ENCODE data around the gene FBN1.

DNA sequence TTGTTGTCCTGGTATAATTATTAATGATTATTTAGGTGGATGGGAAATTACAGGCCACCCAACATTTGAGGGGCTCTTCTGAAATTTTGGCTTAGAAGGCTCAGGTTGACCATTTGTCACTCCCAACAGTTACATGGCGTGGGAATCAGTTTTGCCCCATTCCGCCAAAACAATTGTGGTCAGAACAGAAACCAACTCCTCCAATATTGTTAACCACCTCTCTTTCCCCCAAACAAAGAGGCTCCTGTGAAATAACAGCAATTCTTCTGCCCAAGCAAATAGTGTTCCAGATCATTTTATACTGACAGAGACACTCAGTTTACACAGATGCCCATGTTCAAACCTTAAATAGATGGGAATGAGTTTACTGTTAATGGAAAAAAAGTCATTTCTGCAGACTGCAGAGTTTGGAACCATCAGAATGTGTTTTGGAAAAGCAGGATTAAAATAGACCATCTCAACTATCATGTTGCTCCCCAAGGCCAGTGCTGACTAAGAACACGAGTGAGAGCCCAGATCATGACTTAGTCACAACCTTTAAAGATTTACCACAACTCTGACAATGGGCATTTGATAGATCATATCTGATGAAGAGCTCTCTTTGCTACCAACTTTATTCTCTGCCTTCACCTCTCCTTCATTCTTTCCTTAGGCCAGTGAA is 212.2 kb downstream of the FBN1 start:
- TF ChIP-seq, protein P1, sequence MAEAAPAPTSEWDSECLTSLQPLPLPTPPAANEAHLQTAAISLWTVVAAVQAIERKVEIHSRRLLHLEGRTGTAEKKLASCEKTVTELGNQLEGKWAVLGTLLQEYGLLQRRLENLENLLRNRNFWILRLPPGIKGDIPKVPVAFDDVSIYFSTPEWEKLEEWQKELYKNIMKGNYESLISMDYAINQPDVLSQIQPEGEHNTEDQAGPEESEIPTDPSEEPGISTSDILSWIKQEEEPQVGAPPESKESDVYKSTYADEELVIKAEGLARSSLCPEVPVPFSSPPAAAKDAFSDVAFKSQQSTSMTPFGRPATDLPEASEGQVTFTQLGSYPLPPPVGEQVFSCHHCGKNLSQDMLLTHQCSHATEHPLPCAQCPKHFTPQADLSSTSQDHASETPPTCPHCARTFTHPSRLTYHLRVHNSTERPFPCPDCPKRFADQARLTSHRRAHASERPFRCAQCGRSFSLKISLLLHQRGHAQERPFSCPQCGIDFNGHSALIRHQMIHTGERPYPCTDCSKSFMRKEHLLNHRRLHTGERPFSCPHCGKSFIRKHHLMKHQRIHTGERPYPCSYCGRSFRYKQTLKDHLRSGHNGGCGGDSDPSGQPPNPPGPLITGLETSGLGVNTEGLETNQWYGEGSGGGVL (tag by site-specific recombination; IDR thresholded peaks at IDR 0.05), result no peak
- TF ChIP-seq, protein P2, sequence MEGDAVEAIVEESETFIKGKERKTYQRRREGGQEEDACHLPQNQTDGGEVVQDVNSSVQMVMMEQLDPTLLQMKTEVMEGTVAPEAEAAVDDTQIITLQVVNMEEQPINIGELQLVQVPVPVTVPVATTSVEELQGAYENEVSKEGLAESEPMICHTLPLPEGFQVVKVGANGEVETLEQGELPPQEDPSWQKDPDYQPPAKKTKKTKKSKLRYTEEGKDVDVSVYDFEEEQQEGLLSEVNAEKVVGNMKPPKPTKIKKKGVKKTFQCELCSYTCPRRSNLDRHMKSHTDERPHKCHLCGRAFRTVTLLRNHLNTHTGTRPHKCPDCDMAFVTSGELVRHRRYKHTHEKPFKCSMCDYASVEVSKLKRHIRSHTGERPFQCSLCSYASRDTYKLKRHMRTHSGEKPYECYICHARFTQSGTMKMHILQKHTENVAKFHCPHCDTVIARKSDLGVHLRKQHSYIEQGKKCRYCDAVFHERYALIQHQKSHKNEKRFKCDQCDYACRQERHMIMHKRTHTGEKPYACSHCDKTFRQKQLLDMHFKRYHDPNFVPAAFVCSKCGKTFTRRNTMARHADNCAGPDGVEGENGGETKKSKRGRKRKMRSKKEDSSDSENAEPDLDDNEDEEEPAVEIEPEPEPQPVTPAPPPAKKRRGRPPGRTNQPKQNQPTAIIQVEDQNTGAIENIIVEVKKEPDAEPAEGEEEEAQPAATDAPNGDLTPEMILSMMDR (tag by site-specific recombination; IDR thresholded peaks at IDR 0.05), result no peak
- TF ChIP-seq, protein P3, sequence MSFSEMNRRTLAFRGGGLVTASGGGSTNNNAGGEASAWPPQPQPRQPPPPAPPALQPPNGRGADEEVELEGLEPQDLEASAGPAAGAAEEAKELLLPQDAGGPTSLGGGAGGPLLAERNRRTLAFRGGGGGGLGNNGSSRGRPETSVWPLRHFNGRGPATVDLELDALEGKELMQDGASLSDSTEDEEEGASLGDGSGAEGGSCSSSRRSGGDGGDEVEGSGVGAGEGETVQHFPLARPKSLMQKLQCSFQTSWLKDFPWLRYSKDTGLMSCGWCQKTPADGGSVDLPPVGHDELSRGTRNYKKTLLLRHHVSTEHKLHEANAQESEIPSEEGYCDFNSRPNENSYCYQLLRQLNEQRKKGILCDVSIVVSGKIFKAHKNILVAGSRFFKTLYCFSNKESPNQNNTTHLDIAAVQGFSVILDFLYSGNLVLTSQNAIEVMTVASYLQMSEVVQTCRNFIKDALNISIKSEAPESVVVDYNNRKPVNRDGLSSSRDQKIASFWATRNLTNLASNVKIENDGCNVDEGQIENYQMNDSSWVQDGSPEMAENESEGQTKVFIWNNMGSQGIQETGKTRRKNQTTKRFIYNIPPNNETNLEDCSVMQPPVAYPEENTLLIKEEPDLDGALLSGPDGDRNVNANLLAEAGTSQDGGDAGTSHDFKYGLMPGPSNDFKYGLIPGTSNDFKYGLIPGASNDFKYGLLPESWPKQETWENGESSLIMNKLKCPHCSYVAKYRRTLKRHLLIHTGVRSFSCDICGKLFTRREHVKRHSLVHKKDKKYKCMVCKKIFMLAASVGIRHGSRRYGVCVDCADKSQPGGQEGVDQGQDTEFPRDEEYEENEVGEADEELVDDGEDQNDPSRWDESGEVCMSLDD (tag by site-specific recombination; IDR thresholded peaks at IDR 0.05), result no peak
- TF ChIP-seq BCL11A (tag by site-specific recombination; IDR thresholded peaks at IDR 0.05; ENCODE audit: low read depth), result no peak
- TF ChIP-seq, protein P4, sequence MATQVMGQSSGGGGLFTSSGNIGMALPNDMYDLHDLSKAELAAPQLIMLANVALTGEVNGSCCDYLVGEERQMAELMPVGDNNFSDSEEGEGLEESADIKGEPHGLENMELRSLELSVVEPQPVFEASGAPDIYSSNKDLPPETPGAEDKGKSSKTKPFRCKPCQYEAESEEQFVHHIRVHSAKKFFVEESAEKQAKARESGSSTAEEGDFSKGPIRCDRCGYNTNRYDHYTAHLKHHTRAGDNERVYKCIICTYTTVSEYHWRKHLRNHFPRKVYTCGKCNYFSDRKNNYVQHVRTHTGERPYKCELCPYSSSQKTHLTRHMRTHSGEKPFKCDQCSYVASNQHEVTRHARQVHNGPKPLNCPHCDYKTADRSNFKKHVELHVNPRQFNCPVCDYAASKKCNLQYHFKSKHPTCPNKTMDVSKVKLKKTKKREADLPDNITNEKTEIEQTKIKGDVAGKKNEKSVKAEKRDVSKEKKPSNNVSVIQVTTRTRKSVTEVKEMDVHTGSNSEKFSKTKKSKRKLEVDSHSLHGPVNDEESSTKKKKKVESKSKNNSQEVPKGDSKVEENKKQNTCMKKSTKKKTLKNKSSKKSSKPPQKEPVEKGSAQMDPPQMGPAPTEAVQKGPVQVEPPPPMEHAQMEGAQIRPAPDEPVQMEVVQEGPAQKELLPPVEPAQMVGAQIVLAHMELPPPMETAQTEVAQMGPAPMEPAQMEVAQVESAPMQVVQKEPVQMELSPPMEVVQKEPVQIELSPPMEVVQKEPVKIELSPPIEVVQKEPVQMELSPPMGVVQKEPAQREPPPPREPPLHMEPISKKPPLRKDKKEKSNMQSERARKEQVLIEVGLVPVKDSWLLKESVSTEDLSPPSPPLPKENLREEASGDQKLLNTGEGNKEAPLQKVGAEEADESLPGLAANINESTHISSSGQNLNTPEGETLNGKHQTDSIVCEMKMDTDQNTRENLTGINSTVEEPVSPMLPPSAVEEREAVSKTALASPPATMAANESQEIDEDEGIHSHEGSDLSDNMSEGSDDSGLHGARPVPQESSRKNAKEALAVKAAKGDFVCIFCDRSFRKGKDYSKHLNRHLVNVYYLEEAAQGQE (tag by site-specific recombination; IDR thresholded peaks at IDR 0.05), result no peak
- no peak for TF ChIP-seq ZBTB48 (tag by site-specific recombination; IDR thresholded peaks at IDR 0.05)
- no peak for TF ChIP-seq WT1 (tag by site-specific recombination; IDR thresholded peaks at IDR 0.05)
- no peak for TF ChIP-seq YY1 (tag by site-specific recombination; IDR thresholded peaks at IDR 0.05)
- TF ChIP-seq ZNF311 (tag by site-specific recombination; IDR thresholded peaks at IDR 0.05; ENCODE audit: borderline replicate concordance), result no peak
- no peak for TF ChIP-seq KLF9 (tag by site-specific recombination; IDR thresholded peaks at IDR 0.05; ENCODE audit: low read depth)
- TF ChIP-seq GLIS1 (tag by site-specific recombination; IDR thresholded peaks at IDR 0.05), result no peak

Measured in HEK293 (cell line).